ENCODE data around the gene C16orf78. TPM values are rescaled to one million over a fixed set of nuclear protein-coding genes. Genes with fewer than 3 reads are reported as not detected.

C16orf78 gene, protein sequence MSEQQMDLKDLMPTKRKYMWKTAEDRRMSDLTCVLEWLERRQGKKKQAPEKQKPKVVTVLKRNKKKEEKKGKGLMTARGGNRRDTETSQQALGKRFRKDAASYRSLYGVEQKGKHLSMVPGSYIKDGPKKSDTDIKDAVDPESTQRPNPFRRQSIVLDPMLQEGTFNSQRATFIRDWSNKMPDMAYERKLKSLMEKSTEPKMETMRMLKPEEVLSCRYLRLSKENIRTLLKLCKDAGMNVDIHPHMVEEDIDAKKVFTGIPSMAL
- total RNA-seq: not detected

DNA sequence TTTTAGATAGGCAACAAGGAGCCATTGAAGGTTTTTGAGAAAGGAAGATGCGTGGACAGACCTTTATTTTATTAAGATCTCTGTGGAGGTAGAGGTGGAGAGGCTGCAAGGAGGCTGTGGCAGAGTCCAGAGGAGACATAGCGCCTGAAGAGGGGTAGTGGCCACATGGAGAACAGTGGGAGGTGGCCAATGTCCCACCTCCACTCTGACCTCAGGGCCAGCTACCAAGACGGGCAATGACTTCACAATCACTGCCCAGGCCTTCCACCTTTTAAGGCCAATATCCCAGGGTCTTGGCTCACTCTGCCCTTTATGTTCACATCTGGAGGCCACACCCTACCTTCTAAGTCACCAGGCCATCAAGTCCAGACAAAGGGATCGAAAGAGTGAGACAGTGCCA, at the start of gene C16orf78:
Gene C16orf78, plus strand, starts transcription at position 301 of the 400 bp plus-strand sequence. CDS start 136 bp downstream, outside the sequence.
- no peak for ATAC-seq
- no peak within 1 kb of the TSS for H3K4me3 Mint-ChIP-seq

DNA sequence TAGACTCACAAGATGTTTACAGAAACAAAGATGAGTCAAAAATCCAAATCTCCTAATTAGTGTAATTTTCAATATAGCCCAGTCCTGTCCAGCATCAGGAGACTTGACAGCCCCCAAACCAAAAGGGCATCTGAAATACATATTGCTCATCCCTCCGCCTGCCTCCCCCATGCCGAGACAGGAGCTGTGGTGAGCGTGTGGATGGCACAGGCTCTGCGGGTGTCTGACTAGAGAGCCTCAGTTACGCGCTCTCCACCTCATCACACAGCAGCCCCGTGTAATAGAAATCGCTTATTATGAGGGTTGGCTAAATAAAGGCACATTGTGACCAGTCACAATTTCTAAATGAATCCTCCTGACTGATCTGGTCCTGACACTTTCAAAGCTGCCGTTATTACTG, 48.9 kb upstream of the C16orf78 start:
- Mint-ChIP-seq H3K36me3 (no peaks in the 10 kb centered on the region), H3K9me3 (peaks cover 7% of the 10 kb centered on the region), H3K27me3 (peaks cover 4 to 9% of the 10 kb centered on the region in 2 donors), H3K4me1 (ENCODE audit: low read depth in 2 of 2) (no peaks in the 10 kb centered on the region), H3K27ac (no peak overlapping the region), H3K4me3 (no peak overlapping the region)
- DNase-seq (ENCODE audit: low spot score): no peak
- no peak for ATAC-seq

More for the DNA sequence above, at the start of gene C16orf78:
- no peak within 1 kb of the TSS for H3K27ac Mint-ChIP-seq
- H3K9me3 Mint-ChIP-seq: peaks cover 3% of the 10 kb centered on the region
- no peak for DNase-seq (ENCODE audit: low spot score)
- no peaks in the 10 kb centered on the region for H3K36me3 Mint-ChIP-seq
- H3K4me1 Mint-ChIP-seq (ENCODE audit: low read depth in 2 of 2): no peaks in the 10 kb centered on the region
- H3K27me3 Mint-ChIP-seq: peaks cover 0 to 9% of the 10 kb centered on the region in 2 donors

DNA sequence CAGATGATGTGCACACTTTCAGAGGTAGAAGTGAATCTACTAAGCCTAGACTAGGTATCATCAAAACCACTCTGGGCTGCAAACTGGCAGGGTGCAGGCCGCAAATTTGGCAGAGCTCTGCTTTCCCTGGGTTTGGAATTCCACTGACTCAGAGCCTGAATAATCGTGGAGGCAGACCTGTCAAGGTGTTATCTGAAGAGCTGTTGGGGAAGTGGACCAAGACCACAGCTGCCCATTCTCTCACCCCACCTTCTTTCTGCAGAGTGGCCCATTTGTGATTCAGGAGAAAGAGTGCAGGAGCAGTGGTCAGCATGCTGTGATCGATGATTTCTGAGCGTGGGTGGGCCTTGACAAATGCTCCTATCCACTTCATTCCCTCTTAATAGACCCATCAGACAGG, 46.1 kb upstream of the C16orf78 start:
- Mint-ChIP-seq H3K9me3 (no peaks in the 10 kb centered on the region), H3K4me3 (no peak overlapping the region), H3K36me3 (no peaks in the 10 kb centered on the region), H3K4me1 (ENCODE audit: low read depth in 2 of 2) (no peaks in the 10 kb centered on the region), H3K27me3 (no peaks in the 10 kb centered on the region), H3K27ac (no peak overlapping the region)
- DNase-seq (ENCODE audit: low spot score) (no peak), ATAC-seq (no peak)

DNA sequence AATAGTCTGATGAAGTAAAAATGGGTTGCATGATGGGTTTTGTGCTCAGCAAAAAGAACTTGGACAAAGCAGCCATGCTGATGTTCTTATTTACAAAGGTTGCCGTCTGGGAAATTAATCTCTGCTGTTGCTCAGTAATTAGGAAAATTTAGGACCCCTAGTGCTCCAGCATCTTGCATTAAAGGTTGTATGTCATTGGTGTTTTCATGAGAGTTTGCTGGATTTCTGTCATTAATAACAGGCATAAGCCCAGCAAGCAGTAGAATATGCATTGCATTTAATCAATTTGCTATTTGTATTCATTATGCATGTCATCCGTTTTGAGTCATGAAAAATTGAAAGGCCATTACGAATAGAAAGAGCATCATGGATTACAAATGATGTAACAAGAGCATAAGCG, 45.3 kb upstream of the C16orf78 start:
- H3K27me3 Mint-ChIP-seq: no peaks in the 10 kb centered on the region
- no peaks in the 10 kb centered on the region for H3K36me3 Mint-ChIP-seq
- H3K4me1 Mint-ChIP-seq (ENCODE audit: low read depth in 2 of 2): no peaks in the 10 kb centered on the region
- H3K4me3 Mint-ChIP-seq: no peak overlapping the region
- H3K9me3 Mint-ChIP-seq: no peaks in the 10 kb centered on the region
- H3K27ac Mint-ChIP-seq: no peak overlapping the region
- DNase-seq (ENCODE audit: low spot score) (no peak), ATAC-seq (no peak)

DNA sequence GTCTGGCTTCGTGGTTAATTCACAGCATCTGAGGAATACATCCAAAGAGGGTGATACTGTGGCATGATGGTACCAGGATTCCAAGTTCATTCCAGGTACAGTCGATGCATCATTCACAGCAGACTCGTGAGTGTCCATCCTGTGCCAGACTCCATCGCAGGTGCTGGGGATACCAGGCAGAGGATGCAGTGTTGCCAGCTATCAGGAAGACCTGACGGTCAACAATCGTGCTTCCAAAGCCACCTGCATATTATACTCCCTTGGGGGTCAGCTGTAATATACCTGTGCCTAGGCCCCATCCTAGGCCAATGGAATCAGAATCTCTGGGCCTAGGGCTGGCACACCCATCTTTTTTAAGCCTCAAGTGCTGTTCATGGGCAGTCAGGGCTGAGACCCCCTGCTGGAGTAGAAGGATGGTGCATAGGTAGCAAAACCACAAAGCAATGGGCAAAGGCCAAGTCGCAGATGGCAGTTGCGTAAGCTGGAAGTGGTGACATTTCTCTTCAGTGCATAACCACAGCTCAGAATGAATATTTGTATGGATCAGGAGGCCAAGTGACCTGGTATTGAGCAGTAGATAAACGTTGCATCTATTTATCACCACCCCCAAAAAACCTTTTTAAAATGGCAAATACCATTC, 42.9 kb upstream of the C16orf78 start:
- Mint-ChIP-seq H3K9me3 (no peaks in the 10 kb centered on the region), H3K36me3 (no peaks in the 10 kb centered on the region), H3K4me3 (no peak overlapping the region), H3K4me1 (ENCODE audit: low read depth in 2 of 2) (no peaks in the 10 kb centered on the region), H3K27me3 (peaks cover 0 to 1% of the 10 kb centered on the region in 2 donors), H3K27ac (no peak overlapping the region)
- ATAC-seq (no peak), DNase-seq (ENCODE audit: low spot score) (no peak)

DNA sequence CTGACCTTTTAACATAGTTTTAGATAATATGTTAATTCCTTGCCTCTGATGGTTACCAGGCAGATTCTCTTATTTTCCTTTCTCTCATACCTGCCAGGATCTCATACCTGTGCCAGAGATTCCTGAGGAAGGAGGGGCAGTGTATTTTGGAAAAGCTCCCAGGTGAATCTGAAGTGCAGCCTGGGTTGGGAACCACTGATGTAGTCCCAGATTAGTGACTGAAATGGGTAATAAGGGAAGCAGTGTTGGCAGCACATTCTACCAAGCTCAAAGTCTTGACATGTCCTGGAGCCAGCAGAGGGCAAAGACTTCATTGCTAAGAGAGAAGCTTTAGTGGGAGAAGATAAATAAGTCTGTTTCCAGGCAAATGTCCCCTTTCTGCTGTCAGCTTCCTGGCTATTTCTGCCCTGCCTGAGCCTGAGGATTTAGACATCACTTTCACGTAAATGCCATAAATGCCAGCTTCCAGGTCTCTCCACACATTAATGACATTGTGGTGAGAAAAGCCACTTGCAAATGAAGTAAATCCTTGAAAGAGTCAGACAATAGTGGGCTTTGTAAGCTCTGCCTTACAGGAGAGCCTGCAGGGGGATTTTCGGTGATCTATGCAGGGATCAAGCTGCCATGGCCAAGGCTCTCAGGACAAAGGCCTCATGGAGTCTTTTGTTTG, 40.9 kb upstream of the C16orf78 start:
- Mint-ChIP-seq H3K9me3 (no peaks in the 10 kb centered on the region), H3K27me3 (peaks cover 0 to 13% of the 10 kb centered on the region in 2 donors), H3K4me3 (no peak overlapping the region), H3K36me3 (no peaks in the 10 kb centered on the region), H3K27ac (no peak overlapping the region), H3K4me1 (ENCODE audit: low read depth in 2 of 2) (no peaks in the 10 kb centered on the region)
- ATAC-seq (no peak), DNase-seq (ENCODE audit: low spot score) (no peak)

DNA sequence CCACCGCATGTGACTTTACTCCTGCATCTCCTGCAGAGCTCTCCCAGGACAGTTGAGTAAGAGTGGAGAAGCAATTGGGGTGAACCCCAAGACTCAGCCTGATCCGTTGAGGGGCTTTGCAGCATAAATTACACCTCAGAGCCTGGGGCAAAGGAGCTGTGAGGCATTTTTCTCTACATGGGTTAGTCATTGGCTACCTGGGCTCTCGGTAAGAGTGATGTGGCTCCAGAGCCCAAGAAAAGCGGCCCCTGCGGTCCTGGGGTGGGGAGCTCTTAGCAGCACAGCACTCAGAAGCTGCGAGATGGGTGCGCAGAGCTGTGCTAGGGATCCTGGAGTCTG, 40.4 kb upstream of the C16orf78 start:
- no peak overlapping the region for H3K27ac Mint-ChIP-seq
- no peaks in the 10 kb centered on the region for H3K36me3 Mint-ChIP-seq
- H3K27me3 Mint-ChIP-seq: peaks cover 1 to 14% of the 10 kb centered on the region in 2 donors
- H3K4me3 Mint-ChIP-seq: no peak overlapping the region
- no peaks in the 10 kb centered on the region for H3K9me3 Mint-ChIP-seq
- ATAC-seq (no peak), DNase-seq (ENCODE audit: low spot score) (no peak)
- H3K4me1 Mint-ChIP-seq (ENCODE audit: low read depth in 2 of 2): no peaks in the 10 kb centered on the region

DNA sequence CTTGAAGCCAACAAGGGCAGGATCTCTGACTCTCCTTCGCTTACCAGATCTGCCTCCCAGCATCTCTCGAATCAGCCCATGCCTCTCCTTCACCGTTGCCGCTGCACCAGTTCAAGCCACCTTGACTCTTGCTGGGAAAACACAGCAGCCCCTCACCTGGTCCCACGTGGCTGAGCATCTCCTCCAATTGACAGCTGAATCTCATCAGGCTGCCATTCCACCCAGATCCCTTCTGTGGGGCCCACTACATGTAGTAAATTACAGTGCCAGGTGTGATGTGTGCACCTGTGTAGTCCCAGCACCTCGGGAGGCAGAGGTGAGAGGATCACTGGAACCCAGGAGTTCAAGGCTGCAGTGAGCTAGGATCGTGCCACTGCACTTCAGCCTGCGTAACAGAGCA, 37.8 kb upstream of the C16orf78 start:
- peak in 1 of 2 donors; percentile 11 for ATAC-seq
- DNase-seq (ENCODE audit: low spot score): no peak
- no peak overlapping the region for H3K27ac Mint-ChIP-seq
- H3K4me3 Mint-ChIP-seq: no peak overlapping the region
- H3K4me1 Mint-ChIP-seq (ENCODE audit: low read depth in 2 of 2): no peaks in the 10 kb centered on the region
- no peaks in the 10 kb centered on the region for H3K9me3 Mint-ChIP-seq
- H3K27me3 Mint-ChIP-seq: peaks cover 18% of the 10 kb centered on the region in 2 donors
- no peaks in the 10 kb centered on the region for H3K36me3 Mint-ChIP-seq

DNA sequence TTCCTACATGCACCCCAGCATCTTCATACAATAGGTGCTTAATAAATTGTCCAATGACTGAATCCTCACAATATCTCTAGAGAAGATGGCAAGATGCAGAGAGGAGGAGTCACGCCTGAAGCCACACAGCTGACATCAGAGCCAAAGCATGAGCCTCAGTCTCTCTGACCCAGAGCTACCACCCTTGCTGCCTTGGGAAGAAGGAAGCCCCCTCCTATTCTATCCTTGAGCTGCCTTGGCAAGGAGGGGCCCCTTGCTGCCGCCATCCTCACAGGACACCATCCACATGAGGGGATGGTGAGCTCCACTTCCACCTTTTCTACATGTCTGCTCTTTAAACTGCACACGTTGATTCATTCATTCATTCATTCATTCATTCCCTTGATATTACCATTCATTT, 37.0 kb upstream of the C16orf78 start:
- no peak overlapping the region for H3K27ac Mint-ChIP-seq
- H3K4me1 Mint-ChIP-seq (ENCODE audit: low read depth in 2 of 2): no peaks in the 10 kb centered on the region
- H3K4me3 Mint-ChIP-seq: no peak overlapping the region
- no peaks in the 10 kb centered on the region for H3K9me3 Mint-ChIP-seq
- DNase-seq (ENCODE audit: low spot score): no peak
- H3K36me3 Mint-ChIP-seq: no peaks in the 10 kb centered on the region
- no peak for ATAC-seq
- H3K27me3 Mint-ChIP-seq: peaks cover 18 to 22% of the 10 kb centered on the region in 2 donors

DNA sequence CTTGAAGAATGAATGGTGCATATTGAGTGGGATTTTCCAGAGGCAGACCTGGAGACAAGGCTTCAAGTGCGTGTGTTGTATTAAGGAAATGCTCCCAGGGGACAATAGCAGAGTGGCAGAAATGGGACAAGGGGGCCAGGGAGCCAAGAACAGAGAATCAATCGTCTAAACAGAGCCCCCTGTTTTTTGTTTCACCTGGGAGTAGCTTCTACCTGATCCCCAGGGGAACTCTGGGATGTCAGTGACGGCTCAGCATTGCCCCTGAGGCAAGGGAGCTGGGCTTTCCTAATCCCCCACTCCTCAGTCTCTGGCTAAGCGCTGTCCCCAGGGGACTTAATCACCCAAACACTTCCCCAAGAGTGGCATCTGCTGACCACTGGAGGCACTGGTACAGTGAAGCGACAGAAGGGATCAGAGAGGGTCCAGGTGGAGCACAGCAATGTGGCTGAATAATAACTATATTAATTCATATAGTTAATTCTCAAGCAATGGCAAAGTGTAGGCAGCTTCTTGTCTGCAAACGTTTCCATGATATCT, 35.7 kb upstream of the C16orf78 start:
- H3K36me3 Mint-ChIP-seq: no peaks in the 10 kb centered on the region
- peaks cover 18 to 26% of the 10 kb centered on the region in 2 donors for H3K27me3 Mint-ChIP-seq
- H3K4me3 Mint-ChIP-seq: no peak overlapping the region
- no peak overlapping the region for H3K27ac Mint-ChIP-seq
- no peaks in the 10 kb centered on the region for H3K9me3 Mint-ChIP-seq
- ATAC-seq (no peak), DNase-seq (ENCODE audit: low spot score) (no peak)
- no peaks in the 10 kb centered on the region for H3K4me1 Mint-ChIP-seq (ENCODE audit: low read depth in 2 of 2)

DNA sequence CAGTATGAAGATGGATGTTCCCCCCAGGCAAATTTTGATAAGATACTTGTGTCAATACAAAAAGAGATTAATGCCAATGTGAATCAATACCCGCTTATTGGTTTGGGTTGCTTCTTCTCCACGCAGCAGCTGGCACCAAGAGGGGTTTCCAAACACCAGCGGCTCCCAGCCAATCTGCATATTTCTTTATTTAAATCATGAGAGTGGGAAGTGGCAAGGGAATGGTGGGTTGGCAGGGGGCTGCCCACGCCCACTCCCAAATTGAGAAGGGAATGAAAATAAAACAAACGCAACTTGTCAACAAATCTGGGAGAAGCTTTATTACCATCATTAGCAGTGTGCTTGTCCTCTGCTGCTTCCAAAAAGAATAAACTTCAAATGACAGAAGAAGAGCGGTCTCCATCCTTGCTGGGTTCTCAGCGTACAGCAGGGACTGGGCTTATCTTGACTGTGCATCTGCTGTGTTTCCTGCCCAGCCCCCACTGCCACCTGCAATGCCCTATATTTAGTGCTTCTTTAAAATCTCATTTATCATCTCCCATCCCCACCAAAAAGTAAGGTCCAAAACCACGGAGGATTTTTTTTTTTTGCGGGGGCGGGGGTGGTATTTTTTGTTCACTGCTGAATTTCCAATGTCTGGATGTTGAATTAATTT, 34.9 kb upstream of the C16orf78 start:
- Mint-ChIP-seq H3K4me3 (no peak overlapping the region), H3K9me3 (no peaks in the 10 kb centered on the region), H3K36me3 (no peaks in the 10 kb centered on the region), H3K27ac (no peak overlapping the region), H3K27me3 (peaks cover 18 to 26% of the 10 kb centered on the region in 2 donors), H3K4me1 (ENCODE audit: low read depth in 2 of 2) (no peaks in the 10 kb centered on the region)
- no peak for ATAC-seq
- DNase-seq (ENCODE audit: low spot score): no peak

DNA sequence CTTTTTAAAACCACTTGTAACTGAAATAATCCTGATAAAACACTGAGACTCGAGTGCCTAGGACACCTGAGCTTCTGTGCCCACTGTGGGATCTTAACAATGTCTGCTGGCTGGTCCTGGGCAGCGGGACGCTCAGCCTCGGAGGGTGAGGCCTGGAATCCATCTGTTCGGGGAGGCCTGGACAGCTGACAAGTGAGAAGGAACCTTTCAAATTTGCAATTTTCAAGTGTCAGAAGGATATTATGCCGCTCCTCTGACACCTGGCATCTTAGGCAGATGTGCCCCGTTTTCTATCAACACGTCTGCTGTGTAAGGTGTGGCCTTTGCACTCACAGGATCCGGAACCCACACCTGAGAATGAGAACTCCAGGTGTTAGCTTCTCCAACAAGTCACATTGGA, 33.1 kb upstream of the C16orf78 start:
- Mint-ChIP-seq H3K36me3 (no peaks in the 10 kb centered on the region), H3K27ac (no peak overlapping the region), H3K4me1 (ENCODE audit: low read depth in 2 of 2) (no peaks in the 10 kb centered on the region), H3K4me3 (no peak overlapping the region), H3K27me3 (peaks cover 18 to 26% of the 10 kb centered on the region in 2 donors), H3K9me3 (no peaks in the 10 kb centered on the region)
- DNase-seq (ENCODE audit: low spot score) (no peak), ATAC-seq (no peak)

DNA sequence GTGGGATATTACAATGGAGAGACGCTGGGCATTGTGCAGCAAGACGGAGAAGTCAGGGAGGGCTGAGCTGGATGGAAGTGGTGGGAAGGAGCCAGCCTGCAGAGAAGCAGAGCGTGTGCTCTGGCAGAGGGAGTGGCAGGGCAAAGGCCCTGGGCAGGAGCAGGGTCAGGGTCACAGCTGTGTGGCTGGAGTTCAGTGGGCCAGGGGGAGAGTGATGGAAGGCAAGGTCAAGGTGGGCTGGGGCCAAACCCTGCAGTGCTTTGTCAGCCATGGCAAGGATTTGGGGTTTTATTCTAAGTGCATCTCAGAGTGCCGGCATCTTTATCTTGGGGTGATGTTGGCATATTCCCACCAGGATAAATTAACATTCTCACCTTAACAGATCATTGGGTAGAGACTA, 31.9 kb upstream of the C16orf78 start:
- peaks cover 9 to 26% of the 10 kb centered on the region in 2 donors for H3K27me3 Mint-ChIP-seq
- no peaks in the 10 kb centered on the region for H3K9me3 Mint-ChIP-seq
- ATAC-seq: no peak

More for the DNA sequence above, 31.9 kb upstream of the C16orf78 start:
- no peaks in the 10 kb centered on the region for H3K36me3 Mint-ChIP-seq
- H3K4me3 Mint-ChIP-seq: no peak overlapping the region
- DNase-seq (ENCODE audit: low spot score): no peak
- H3K4me1 Mint-ChIP-seq (ENCODE audit: low read depth in 2 of 2): no peaks in the 10 kb centered on the region
- no peak overlapping the region for H3K27ac Mint-ChIP-seq
